NCI-H1417 (cell line): ENCODE results near the gene ITPRIPL1.

ENCODE experiments used
- DNase-seq, 3 experiments: peaks; one replicate each; lab custom pipeline; 2025; lab: John Stamatoyannopoulos, UW

Gene ITPRIPL1

GRCh38 chr2:96323849-96324248 lies 1.3 kb upstream of the ITPRIPL1 start:
- DNase-seq: no peak

GRCh38 chr2:96324721-96325040 lies 436 bp upstream of the ITPRIPL1 start:
- no peak for DNase-seq

- no peak for DNase-seq
These were observed 753 bp downstream of the ITPRIPL1 start for GRCh38 chr2:96325884-96326255.

- DNase-seq: no peak
These were observed 1.4 kb downstream of the ITPRIPL1 start for GRCh38 chr2:96326564-96326963.

- no peak for DNase-seq
These were observed 2.1 kb downstream of the ITPRIPL1 start for GRCh38 chr2:96326990-96327820.

GRCh38 chr2:96329456-96329855 lies 4.3 kb downstream of the ITPRIPL1 start:
- peak in 1 of 3 experiments; percentile 17 for DNase-seq

GRCh38 chr2:96329874-96330273 lies 4.8 kb downstream of the ITPRIPL1 start:
- DNase-seq: no peak

- no peak for DNase-seq
These were observed 5.3 kb downstream of the ITPRIPL1 start for GRCh38 chr2:96330407-96330806.

GRCh38 chr2:96333708-96334107 lies 8.6 kb downstream of the ITPRIPL1 start:
- DNase-seq: no peak

- DNase-seq: no peak
These were observed 11.1 kb downstream of the ITPRIPL1 start for GRCh38 chr2:96336104-96336775.

GRCh38 chr2:96336873-96337272 lies 11.8 kb downstream of the ITPRIPL1 start:
- no peak for DNase-seq

GRCh38 chr2:96340493-96341414 lies 15.6 kb downstream of the ITPRIPL1 start:
- no peak for DNase-seq

- DNase-seq: no peak
These were observed 16.5 kb downstream of the ITPRIPL1 start for GRCh38 chr2:96341641-96342040.

- DNase-seq: no peak
These were observed 17.0 kb downstream of the ITPRIPL1 start for GRCh38 chr2:96342085-96342484.

GRCh38 chr2:96344011-96344410 lies 18.9 kb downstream of the ITPRIPL1 start:
- DNase-seq: no peak

- no peak for DNase-seq
These were observed 20.3 kb downstream of the ITPRIPL1 start for GRCh38 chr2:96345438-96345837.

GRCh38 chr2:96345868-96346462 lies 20.8 kb downstream of the ITPRIPL1 start:
- no peak for DNase-seq

GRCh38 chr2:96347395-96347794 lies 22.3 kb downstream of the ITPRIPL1 start:
- no peak for DNase-seq

- peak in 2 of 3 experiments; percentile 33 to 96 for DNase-seq
These were observed 28.0 kb downstream of the ITPRIPL1 start for GRCh38 chr2:96353032-96353561.

- no peak for DNase-seq
These were observed 28.5 kb downstream of the ITPRIPL1 start for GRCh38 chr2:96353606-96354101.

GRCh38 chr2:96354492-96354891 lies 29.4 kb downstream of the ITPRIPL1 start:
- DNase-seq: no peak

GRCh38 chr2:96356889-96357288 lies 31.8 kb downstream of the ITPRIPL1 start:
- no peak for DNase-seq
